Ovary (tissue), 9 donors: ENCODE data around the gene NFATC3. TPM values are rescaled to one million over a fixed set of nuclear protein-coding genes. Genes with fewer than 3 reads are reported as not detected.
"Not testable (repeated sequence)": the region's sequence is repeated elsewhere in the genome, so short reads cannot be mapped to it uniquely, and the experiment has no call there.

Experiments used
- DNase-seq, 5 donors: peaks; one replicate each; pipeline ENCODE4 v3.0.0-alpha.2; 2019 to 2020
- H3K27ac ChIP-seq, 2 donors: fragments of 200-600 bp; one replicate each; pipeline versions ENCODE4 v1.5.1 to v1.8.0; 2019 to 2022
- H3K27me3 ChIP-seq: fragments of 200-600 bp; one replicate; pipeline ENCODE4 v1.8.0; 2022
- H3K36me3 ChIP-seq: fragments of 200-600 bp; sonication (generic); one replicate; pipeline ENCODE4 v1.5.1; 2019
- H3K4me1 ChIP-seq: one replicate; pipeline ENCODE4 v1.8.1; 2013; ENCODE audit warnings: mild to moderate bottlenecking, moderate library complexity; ENCODE audit not compliant: insufficient read depth
- H3K4me3 ChIP-seq: fragments of 200-600 bp; sonication (generic); one replicate; pipeline ENCODE4 v1.5.1; 2017
- H3K9me3 ChIP-seq, 2 donors: fragments of 200-600 bp in 1 of 2; sonication (generic) in 1 of 2; one replicate each; pipeline versions ENCODE4 v1.5.1 to v1.8.1; 2013 to 2019; ENCODE audit warnings: mild to moderate bottlenecking in 1 of 2, moderate library complexity in 1 of 2
- CTCF ChIP-seq, 3 donors: fragments of 450-650 bp in 2 of 3; fragments of 200-600 bp in 1 of 3; IDR thresholded peaks; one replicate each; pipeline versions ENCODE4 v1.5.1 to v1.8.0; 2016 to 2022; ENCODE audit warnings: antibody characterized with exemption in 3 of 3, mild to moderate bottlenecking in 1 of 3
- EP300 ChIP-seq: sonication (generic); formaldehyde crosslinking; IDR thresholded peaks from one replicate; pipeline ENCODE4 v1.6.1; 2017; ENCODE audit warnings: antibody characterized with exemption
- POLR2A ChIP-seq: fragments of 450-650 bp; IDR thresholded peaks from one replicate; pipeline ENCODE4 v1.6.1; 2017; ENCODE audit warnings: antibody characterized with exemption, mild to moderate bottlenecking, moderate library complexity
- WGBS, 3 donors: extraction: QIAGEN DNeasy Blood & Tissue Kit in 1 of 3; methylation state at CpG; one replicate each; pipeline versions ENCODE4 v1.1.5 to v1.1.7; 2013 to 2017; 5-methylcytosine and 5-hydroxymethylcytosine counted together
- intact Hi-C, 4 donors: fragments of 100-400 bp; cut with DNase I; formaldehyde crosslinking; loops; one replicate each; pipeline versions ENCODE4 v1.11.0 to v1.15.1; 2022 to 2023
- polyA plus RNA-seq, 2 donors: library from polyadenylated mRNA; stranded (reverse); fragments of 200-250 nt in 1 of 2; fragments of 350-450 nt in 1 of 2; fragmentation: Illumina TruSeq in 1 of 2; extraction: RNeasy Lipid Tissue Mini Kit (QIAGEN cat#74804) in 1 of 2; gene quantifications; one replicate each; pipeline ENCODE4 v1.2.3, GENCODE V29; 2013 to 2014
- total RNA-seq, 7 donors: library from RNA; depleted of rRNA in 2 of 7; stranded (reverse); fragments of >200 nt in 2 of 7; fragmentation: NEBNext Ultra II Directional in 3 of 7; extraction: Animal tissue kit (Norgen Biotek cat#: 25700) in 3 of 7; gene quantifications; one replicate each; pipeline versions ENCODE4 v1.1.0 to v1.2.4, GENCODE V29; 2016 to 2023
- donor health status: DM: no; HTN: no; CAD: no; lungs with moderate emphysema.
- donor health status: DM: no; HTN: no; CAD: no.
- donor health status: Bipolar disorder and iron deficiency.
- donor health status: DM: yes; HTN: yes; CAD: no.
- donor health status: DM: no; HTN: no; CAD: no.
- donor health status: DM: yes; HTN: yes; CAD: no.

The NFATC3 gene
- total and polyA plus RNA-seq, 9 donors: 12.5 to 77.1 (median 43.6) TPM

GRCh38 chr16:68090130-68090529 is 5.0 kb downstream of the NFATC3 start:
- DNase-seq: no peak
- Histone ChIP-seq H3K4me1 (no peaks in the 10 kb centered on the region), H3K4me3 (no peak overlapping the region), H3K27ac (no peak overlapping the region), H3K36me3 (no peaks in the 10 kb centered on the region), H3K27me3 (no peaks in the 10 kb centered on the region), H3K9me3 (no peaks in the 10 kb centered on the region)
- WGBS, 3 donors: 61 to 67% (median 62%) methylated on average over 3 of the region's 3 CpGs
- TF ChIP-seq CTCF (IDR thresholded peaks at IDR 0.05) (no peak), POLR2A (no peak), EP300 (no peak)
- intact Hi-C loops: loop anchor here in 2 of 4 donors (10.0 kb wide), 2 partner anchors 135 to 145 kb away; partner anchors contain the start of gene ESRP2 (in 1 of the 2)

GRCh38 chr16:68090533-68090932 is 5.4 kb downstream of the NFATC3 start:
- no peaks in the 10 kb centered on the region for H3K36me3 ChIP-seq
- no peaks in the 10 kb centered on the region for H3K27me3 ChIP-seq
- H3K27ac ChIP-seq: no peak overlapping the region
- H3K4me3 ChIP-seq: no peak overlapping the region
- no peaks in the 10 kb centered on the region for H3K4me1 ChIP-seq
- TF ChIP-seq EP300: no peak
- no peak for TF ChIP-seq POLR2A
- TF ChIP-seq CTCF (IDR thresholded peaks at IDR 0.05): no peak
- no peaks in the 10 kb centered on the region for H3K9me3 ChIP-seq
- 68 to 79% (median 72%) methylated on average over 3 of the region's 3 CpGs for WGBS, 3 donors
- intact Hi-C loops: loop anchor here in 2 of 4 donors (10.0 kb wide), 2 partner anchors 134 to 144 kb away; partner anchors contain the start of gene ESRP2 (in 1 of the 2)
- DNase-seq: no peak

GRCh38 chr16:68091380-68092261 is 6.5 kb downstream of the NFATC3 start:
- no peak for DNase-seq
- no peaks in the 10 kb centered on the region for H3K4me1 ChIP-seq
- H3K4me3 ChIP-seq: no peak overlapping the region
- intact Hi-C loops: loop anchor here in 2 of 4 donors (10.0 kb wide), 2 partner anchors 133 to 143 kb away; partner anchors contain the start of gene ESRP2 (in 1 of the 2)
- no peak overlapping the region for H3K27ac ChIP-seq
- TF ChIP-seq CTCF (IDR thresholded peaks at IDR 0.05) (no peak), POLR2A (no peak)
- H3K36me3 ChIP-seq: no peaks in the 10 kb centered on the region
- WGBS, 3 donors: 93 to 96% (median 95%) methylated on average over 5 of the region's 5 CpGs
- no peaks in the 10 kb centered on the region for H3K27me3 ChIP-seq
- no peaks in the 10 kb centered on the region for H3K9me3 ChIP-seq

GRCh38 chr16:68092275-68092674 is 7.1 kb downstream of the NFATC3 start:
- not testable (repeated sequence) for DNase-seq, H3K36me3 ChIP-seq, H3K27me3 ChIP-seq, H3K9me3 ChIP-seq, H3K4me1 ChIP-seq, H3K27ac ChIP-seq, H3K4me3 ChIP-seq
- intact Hi-C loops: loop anchor here in 2 of 4 donors (10.0 kb wide), 2 partner anchors 133 to 143 kb away; partner anchors contain the start of gene ESRP2 (in 1 of the 2)
- WGBS, 3 donors: 90 to 93% (median 93%) methylated on average over 10 of the region's 10 CpGs
